OCI-LY3 (cell line): ENCODE data around the gene DNAJC5.

Experiments
- CTCF ChIP-seq: fragments of 200-600, 300-600 bp; sonication (generic); IDR thresholded peaks from 2 replicates; pipeline ENCODE4 v1.5.1; 2014; ENCODE audit warnings: antibody characterized with exemption, low read length, low read depth
- EZH2phosphoT487 ChIP-seq: fragments of 200-600 bp; shearing (Covaris generic); IDR thresholded peaks from 2 replicates; pipeline ENCODE4 v1.6.1; 2018; ENCODE audit warnings: antibody characterized with exemption, mixed run types, low read depth

- TF ChIP-seq CTCF = no peak
- no peak for TF ChIP-seq EZH2phosphoT487
Observed at GRCh38 chr20:63937596-63937995, 42.7 kb downstream of the DNAJC5 start.
